Fibroblast of lung (primary cell): ENCODE results near the gene FGF2. TPM values are rescaled to one million over a fixed set of nuclear protein-coding genes. Genes with fewer than 3 reads are reported as not detected.

Source experiments
- DNase-seq, 2 donors: peaks; one replicate each; pipeline versions ENCODE4 v3.0.0 to v3.0.0-alpha.2; 2010; ENCODE audit warnings: low read depth in 2 of 2
- H2AFZ ChIP-seq: 2 replicates; pipeline ENCODE4 v1.5.1; 2012; ENCODE audit warnings: low read length, control low read depth, inconsistent platforms
- H3K27ac ChIP-seq: 2 replicates; pipeline ENCODE4 v1.5.1; 2011; ENCODE audit warnings: low read length, control low read depth; ENCODE audit not compliant: insufficient read depth
- H3K27me3 ChIP-seq: 2 replicates; pipeline ENCODE4 v1.5.1; 2011; ENCODE audit warnings: mild to moderate bottlenecking, low read length; ENCODE audit not compliant: control insufficient read depth, insufficient read depth
- H3K36me3 ChIP-seq: 2 replicates; pipeline ENCODE4 v1.5.1; 2011; ENCODE audit warnings: low read length; ENCODE audit not compliant: control insufficient read depth, insufficient read depth
- H3K4me1 ChIP-seq: 2 replicates; pipeline ENCODE4 v1.5.1; 2011; ENCODE audit warnings: low read length; ENCODE audit not compliant: control insufficient read depth, insufficient read depth; ENCODE audit errors: extremely low read depth
- H3K4me2 ChIP-seq: 2 replicates; pipeline ENCODE4 v1.5.1; 2011; ENCODE audit warnings: low read length, control low read depth; ENCODE audit not compliant: insufficient read depth; ENCODE audit errors: extremely low read depth
- H3K4me3 ChIP-seq, 4 experiments: fragments of 200-600 bp in 1 of 4; sonication (generic) in 1 of 4; replicated peaks in 1 of 4; 2 replicates each; pipeline ENCODE4 v1.5.1; 2011 to 2016; ENCODE audit warnings: low read length in 4 of 4, low read depth in 3 of 4, mild to moderate bottlenecking in 3 of 4, control low read depth in 2 of 4, inconsistent platforms in 1 of 4, mixed read lengths in 1 of 4; ENCODE audit not compliant: insufficient read depth in 1 of 4; ENCODE audit errors: control extremely low read depth in 1 of 4
- H3K79me2 ChIP-seq: 2 replicates; pipeline ENCODE4 v1.5.1; 2012; ENCODE audit warnings: mild to moderate bottlenecking, low read length, inconsistent platforms; ENCODE audit not compliant: control insufficient read depth, insufficient read depth
- H3K9ac ChIP-seq: 2 replicates; pipeline ENCODE4 v1.5.1; 2011; ENCODE audit warnings: mild to moderate bottlenecking, low read length, control low read depth; ENCODE audit not compliant: insufficient read depth
- H3K9me3 ChIP-seq: 2 replicates; pipeline ENCODE4 v1.5.1; 2012; ENCODE audit warnings: low read depth, low read length; ENCODE audit not compliant: control insufficient read depth, insufficient read depth
- H4K20me1 ChIP-seq: 2 replicates; pipeline ENCODE4 v1.5.1; 2011; ENCODE audit warnings: low read length; ENCODE audit not compliant: control insufficient read depth, insufficient read depth; ENCODE audit errors: extremely low read depth
- CTCF ChIP-seq, 2 donors: IDR thresholded peaks in 1 of 2; conservative IDR thresholded peaks in 1 of 2; 1 replicate in 1 of 2; 2 replicates in 1 of 2; pipeline ENCODE4 v1.5.1; 2011 to 2012; ENCODE audit warnings: low read length in 2 of 2, control low read depth in 1 of 2, inconsistent platforms in 1 of 2, low read depth in 1 of 2, mild to moderate bottlenecking in 1 of 2
- EZH2 ChIP-seq: IDR thresholded peaks from 2 replicates; pipeline ENCODE4 v1.5.1; 2012; ENCODE audit warnings: low read length, control low read depth, mild to moderate bottlenecking; ENCODE audit errors: missing control alignments
- polyA plus RNA-seq, 2 donors: library from polyadenylated mRNA; depleted of rRNA in 1 of 2; stranded (reverse) in 1 of 2; unstranded in 1 of 2; fragments of >200 nt; gene quantifications; 2 replicates each; pipeline ENCODE4 v1.2.1, GENCODE V29; 2011 to 2012; ENCODE audit warnings: missing spikeins in 1 of 2
- total RNA-seq: library from RNA; depleted of rRNA; stranded (reverse); fragments of >200 nt; gene quantifications from 2 replicates; pipeline ENCODE4 v1.2.1, GENCODE V29; 2014

The FGF2 gene
- total and polyA plus RNA-seq, 2 donors (not counting 1 experiment from before 2014, with no cell fraction given): 38.5 to 98.3 TPM

GRCh38 chr4:122898370-122899150, 71.9 kb downstream of the FGF2 start:
- no peaks in the 10 kb centered on the region for H4K20me1 ChIP-seq
- peaks cover 2% of the 10 kb centered on the region for H3K79me2 ChIP-seq
- peaks cover 1% of the 10 kb centered on the region for H3K36me3 ChIP-seq
- peak; percentile 85 to 96 for DNase-seq
- no peak overlapping the region for H3K4me2 ChIP-seq
- no peak overlapping the region for H2AFZ ChIP-seq
- TF ChIP-seq CTCF (conservative IDR thresholded peaks at IDR 0.05 in 1 of 2, IDR thresholded peaks at IDR 0.05 in 1 of 2; ENCODE audit: low read depth in 1 of 2, low read length in 2 of 2) (no peak), EZH2 (no peak)
- H3K27ac ChIP-seq: peak overlapping the region; percentile 22
- H3K4me1 ChIP-seq: peaks cover 3% of the 10 kb centered on the region
- H3K9me3 ChIP-seq: no peaks in the 10 kb centered on the region
- H3K4me3 ChIP-seq: no peak overlapping the region
- no peak overlapping the region for H3K9ac ChIP-seq
- no peaks in the 10 kb centered on the region for H3K27me3 ChIP-seq

- TF ChIP-seq EZH2 (no peak), CTCF (conservative IDR thresholded peaks at IDR 0.05 in 1 of 2, IDR thresholded peaks at IDR 0.05 in 1 of 2; ENCODE audit: low read depth in 1 of 2, low read length in 2 of 2) (no peak)
- H3K36me3 ChIP-seq: peaks cover 1% of the 10 kb centered on the region
- H3K4me1 ChIP-seq: peaks cover 3% of the 10 kb centered on the region
- no peaks in the 10 kb centered on the region for H3K27me3 ChIP-seq
- no peak for DNase-seq
- H3K4me3 ChIP-seq: no peak overlapping the region
- no peak overlapping the region for H3K27ac ChIP-seq
- no peak overlapping the region for H3K9ac ChIP-seq
- no peaks in the 10 kb centered on the region for H4K20me1 ChIP-seq
- no peaks in the 10 kb centered on the region for H3K9me3 ChIP-seq
- H3K79me2 ChIP-seq: peaks cover 2% of the 10 kb centered on the region
- H2AFZ ChIP-seq: no peak overlapping the region
- no peak overlapping the region for H3K4me2 ChIP-seq
Measured at GRCh38 chr4:122899682-122900081, 73.1 kb downstream of the FGF2 start.

GRCh38 chr4:122900314-122900713, 73.7 kb downstream of the FGF2 start:
- TF ChIP-seq CTCF (conservative IDR thresholded peaks at IDR 0.05 in 1 of 2, IDR thresholded peaks at IDR 0.05 in 1 of 2; ENCODE audit: low read depth in 1 of 2, low read length in 2 of 2) (no peak), EZH2 (no peak)
- Histone ChIP-seq H3K9ac (no peak overlapping the region), H3K79me2 (peaks cover 2% of the 10 kb centered on the region), H3K27ac (no peak overlapping the region), H3K4me2 (no peak overlapping the region), H3K27me3 (no peaks in the 10 kb centered on the region), H3K4me3 (no peak overlapping the region), H3K36me3 (peaks cover 1% of the 10 kb centered on the region), H2AFZ (no peak overlapping the region), H3K9me3 (no peaks in the 10 kb centered on the region), H4K20me1 (no peaks in the 10 kb centered on the region), H3K4me1 (peaks cover 3% of the 10 kb centered on the region)
- DNase-seq: no peak
